SK-N-SH (cell line): ENCODE measurements around the gene PDGFB. TPM values are rescaled to one million over a fixed set of nuclear protein-coding genes. Genes with fewer than 3 reads are reported as not detected.

ENCODE experiments used
- CTCF ChIA-PET: fragments of 300-600, 350-600 bp; formaldehyde crosslinking; extraction: SDS; loops from one replicate; lab custom pipeline; 2021; lab: Yijun Ruan, JAX
- POLR2A ChIA-PET: fragments of 350-600 bp; sonication (Branson Sonifier 250); formaldehyde crosslinking; extraction: SDS; loops from one replicate; lab custom pipeline; 2020; ENCODE audit warnings: antibody characterized with exemption, inconsistent platforms; lab: Yijun Ruan, JAX
- DNase-seq: peaks from one replicate; pipeline ENCODE4 v3.0.0; 2012
- H2AFZ ChIP-seq: fragments of 200-600 bp; sonication (generic); 2 replicates; pipeline ENCODE4 v1.8.1; 2016; ENCODE audit warnings: antibody characterized with exemption, mild to moderate bottlenecking, low read depth
- H3F3A ChIP-seq: fragments of 200-600 bp; sonication (generic); replicated peaks from 2 replicates; pipeline ENCODE3; 2016; ENCODE audit warnings: antibody characterized with exemption, mild to moderate bottlenecking; ENCODE audit not compliant: insufficient read depth
- H3K27ac ChIP-seq, 2 experiments: fragments of 200-500 bp in 1 of 2; fragments of 200-600 bp in 1 of 2; sonication (Bioruptor generic) in 1 of 2; sonication (generic), shearing (Covaris generic) in 1 of 2; 2 replicates each; pipeline versions ENCODE4 v1.5.1 to v1.6.1; 2014 to 2016; ENCODE audit warnings: low read depth in 2 of 2, inconsistent platforms in 1 of 2, low read length in 1 of 2, mild to moderate bottlenecking in 1 of 2, mixed read lengths in 1 of 2
- H3K27me3 ChIP-seq: fragments of 200-600 bp; sonication (generic), shearing (Covaris generic); 2 replicates; pipeline ENCODE4 v1.6.1; 2016; ENCODE audit warnings: mixed run types; ENCODE audit not compliant: insufficient read depth
- H3K36me3 ChIP-seq, 2 experiments: fragments of 200-500 bp in 1 of 2; fragments of 200-600 bp in 1 of 2; sonication (Bioruptor generic) in 1 of 2; sonication (generic) in 1 of 2; replicated peaks in 1 of 2; 2 replicates each; pipeline versions ENCODE3 to v1.5.1; 2014 to 2016; ENCODE audit warnings: low read length in 1 of 2, mild to moderate bottlenecking in 1 of 2; ENCODE audit not compliant: insufficient read depth in 2 of 2, control insufficient read depth in 1 of 2
- H3K4me1 ChIP-seq, 2 experiments: fragments of 200-500 bp in 1 of 2; fragments of 200-600 bp in 1 of 2; sonication (Bioruptor generic) in 1 of 2; sonication (generic), shearing (Covaris generic) in 1 of 2; 2 replicates each; pipeline versions ENCODE4 v1.5.1 to v1.6.1; 2014 to 2016; ENCODE audit warnings: low read depth in 1 of 2, low read length in 1 of 2, mixed run types in 1 of 2; ENCODE audit not compliant: insufficient read depth in 2 of 2, control insufficient read depth in 1 of 2
- H3K4me2 ChIP-seq: fragments of 200-600 bp; sonication (generic), shearing (Covaris generic); 2 replicates; pipeline ENCODE4 v1.6.1; 2017; ENCODE audit warnings: mixed run types
- H3K4me3 ChIP-seq, 2 experiments: fragments of 200-500 bp in 1 of 2; fragments of 200-600 bp in 1 of 2; sonication (Bioruptor generic) in 1 of 2; sonication (generic), shearing (Covaris generic) in 1 of 2; 2 replicates each; pipeline versions ENCODE4 v1.5.1 to v1.8.1; 2014 to 2016; ENCODE audit warnings: low read depth in 2 of 2, inconsistent platforms in 1 of 2, low read length in 1 of 2, mild to moderate bottlenecking in 1 of 2, mixed read lengths in 1 of 2, moderate library complexity in 1 of 2
- H3K79me2 ChIP-seq: fragments of 200-600 bp; sonication (generic); 2 replicates; pipeline ENCODE4 v1.8.1; 2017; ENCODE audit warnings: mild to moderate bottlenecking; ENCODE audit not compliant: insufficient read depth
- H3K9ac ChIP-seq: fragments of 200-600 bp; sonication (generic); 2 replicates; pipeline ENCODE4 v1.6.1; 2017; ENCODE audit warnings: mixed run types
- H3K9me2 ChIP-seq: fragments of 200-600 bp; sonication (generic); 2 replicates; pipeline ENCODE4 v1.6.1; 2017; ENCODE audit warnings: mixed run types
- H3K9me3 ChIP-seq: fragments of 200-600 bp; sonication (generic); 2 replicates; pipeline ENCODE4 v1.6.1; 2017; ENCODE audit warnings: mixed run types, mild to moderate bottlenecking, moderate library complexity
- H4K20me1 ChIP-seq: fragments of 200-600 bp; sonication (generic); 2 replicates; pipeline ENCODE4 v1.6.1; 2017; ENCODE audit warnings: mild to moderate bottlenecking, mixed run types; ENCODE audit not compliant: insufficient read depth
- CHD2 ChIP-seq: fragments of 150-350 bp; IDR thresholded peaks from 2 replicates; pipeline ENCODE4 v1.6.1; 2018; ENCODE audit warnings: low read length; ENCODE audit not compliant: partially characterized antibody
- ELF1 ChIP-seq: IDR thresholded peaks from 2 replicates; pipeline ENCODE4 v1.4.0; 2012
- EP300 ChIP-seq, 2 experiments: IDR thresholded peaks; 2 replicates each; pipeline versions ENCODE4 v1.4.0 to v1.6.1; 2012; ENCODE audit warnings: borderline replicate concordance in 1 of 2, low read depth in 1 of 2, low read length in 1 of 2
- EZH2phosphoT487 ChIP-seq: fragments of 200-600 bp; sonication (generic); IDR thresholded peaks from 2 replicates; pipeline ENCODE4 v1.6.1; 2017; ENCODE audit warnings: low read depth, mixed run types, mild to moderate bottlenecking, antibody characterized with exemption, moderate library complexity, borderline replicate concordance
- FOSL2 ChIP-seq: IDR thresholded peaks from 2 replicates; pipeline ENCODE4 v1.4.0; 2012; ENCODE audit warnings: low read depth, mild to moderate bottlenecking, moderate library complexity, borderline replicate concordance
- FOXJ3 ChIP-seq: sonication (generic); formaldehyde crosslinking; IDR thresholded peaks from 2 replicates; pipeline ENCODE4 v1.5.1; 2020; ENCODE audit warnings: mild to moderate bottlenecking, missing genetic modification reagents
- GATA2 ChIP-seq: sonication (generic); formaldehyde crosslinking; IDR thresholded peaks from 2 replicates; pipeline ENCODE4 v1.5.0; 2020; ENCODE audit warnings: mild to moderate bottlenecking, missing genetic modification reagents
- JUND ChIP-seq: IDR thresholded peaks from 2 replicates; pipeline ENCODE4 v1.4.0; 2012
- NFIC ChIP-seq: IDR thresholded peaks from 2 replicates; pipeline ENCODE4 v1.4.0; 2012; ENCODE audit warnings: borderline replicate concordance
- NRF1 ChIP-seq: IDR thresholded peaks from 2 replicates; pipeline ENCODE4 v1.6.1; 2012; ENCODE audit warnings: low read depth, mild to moderate bottlenecking, low read length
- RFX5 ChIP-seq: IDR thresholded peaks from 2 replicates; pipeline ENCODE4 v1.6.1; 2012; ENCODE audit warnings: mild to moderate bottlenecking, improper control_type of control experiment, low read length
- RXRA ChIP-seq: IDR thresholded peaks from 2 replicates; pipeline ENCODE4 v1.4.0; 2012; ENCODE audit warnings: low read depth, mild to moderate bottlenecking, borderline replicate concordance
- SMC3 ChIP-seq: IDR thresholded peaks from 2 replicates; pipeline ENCODE4 v1.6.1; 2012; ENCODE audit warnings: low read depth, low read length, improper control_type of control experiment
- TAF1 ChIP-seq: IDR thresholded peaks from 2 replicates; pipeline ENCODE4 v1.6.1; 2012; ENCODE audit warnings: low read depth, mild to moderate bottlenecking, low read length, moderate library complexity, borderline replicate concordance
- TCF12 ChIP-seq: IDR thresholded peaks from 2 replicates; pipeline ENCODE4 v1.4.0; 2012
- TEAD4 ChIP-seq: IDR thresholded peaks from 2 replicates; pipeline ENCODE4 v1.4.0; 2012; ENCODE audit warnings: mild to moderate bottlenecking, borderline replicate concordance; ENCODE audit not compliant: insufficient read depth
- YY1 ChIP-seq: IDR thresholded peaks from 2 replicates; pipeline ENCODE4 v1.4.0; 2012; ENCODE audit warnings: low read depth, mild to moderate bottlenecking
- WGBS: methylation state at CpG from one replicate; pipeline ENCODE4 v1.1.6; 2017; ENCODE audit warnings: low lambda C conversion rate; 5-methylcytosine and 5-hydroxymethylcytosine counted together
- polyA plus RNA-seq, 3 experiments: library from polyadenylated mRNA; depleted of rRNA; stranded (reverse); fragments of >200 nt; gene quantifications; 2 replicates each; pipeline ENCODE4 v1.2.3, GENCODE V29; 2012
- TF ChIP-seq, protein P1 (sequence below): IDR thresholded peaks from 2 replicates; pipeline ENCODE4 v1.4.0; 2012; ENCODE audit warnings: low read depth, borderline replicate concordance

Gene PDGFB
- polyA plus RNA-seq, 1 of the 3 experiments (the other 2 are of a cell fraction) = 0.44 TPM

DNA sequence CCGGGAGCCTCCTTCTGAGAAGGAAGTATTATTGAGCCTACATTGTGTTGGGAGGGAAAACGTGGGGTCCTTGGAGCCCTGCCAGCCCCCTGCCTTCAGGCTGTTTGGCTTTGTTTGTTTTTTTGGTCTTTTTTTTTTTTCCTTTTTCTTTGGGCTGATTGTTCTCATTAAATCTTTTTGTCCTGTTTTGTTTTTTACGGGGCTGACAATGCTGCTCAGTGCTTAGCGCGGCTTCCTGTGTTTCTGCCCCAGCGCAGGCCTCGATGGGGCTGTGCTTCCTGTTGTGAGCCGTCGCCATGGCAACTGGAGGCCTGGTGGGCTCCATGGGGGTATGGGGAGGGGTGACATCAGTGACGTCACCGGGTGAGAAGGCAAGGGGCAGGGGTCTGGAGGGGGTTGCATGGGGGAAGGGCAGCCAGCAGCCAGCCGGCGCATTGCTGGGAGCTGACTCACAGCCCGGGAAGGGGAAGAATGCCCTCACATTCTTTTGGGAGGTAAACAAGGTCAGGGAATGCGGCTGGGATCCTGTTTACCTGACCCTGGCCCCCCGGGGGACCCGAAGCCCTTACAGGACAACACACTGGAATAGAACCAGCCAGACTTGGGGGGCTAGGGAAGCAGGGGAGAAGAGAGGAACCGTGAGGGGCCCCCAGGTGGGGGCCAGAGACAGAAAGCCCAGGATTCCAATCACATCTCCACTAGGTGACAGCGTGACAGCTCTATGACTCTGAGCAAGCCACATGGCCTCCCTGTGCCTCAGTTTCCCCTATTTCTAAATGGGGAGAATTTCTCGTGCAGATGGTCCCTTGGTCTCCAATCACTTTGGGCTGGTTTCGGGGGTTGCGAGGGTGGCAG is 70.1 kb downstream of the PDGFB start:
- Histone ChIP-seq H3K9ac (peak overlapping the region; percentile 51), H3K79me2 (no peaks in the 10 kb centered on the region), H3F3A (peaks cover 4% of the 10 kb centered on the region), H3K27me3 (no peaks in the 10 kb centered on the region), H3K36me3 (no peaks in the 10 kb centered on the region), H3K4me3 (no peak overlapping the region), H3K4me2 (peak overlapping the region; percentile 50), H3K9me3 (no peaks in the 10 kb centered on the region), H3K27ac (peak overlapping the region in 1 of 2 experiments; percentile 67; a peak in 2 of 4 replicates), H3K4me1 (peaks cover 4 to 9% of the 10 kb centered on the region in 2 experiments; a peak in 2 of 4 replicates), H2AFZ (no peak overlapping the region), H3K9me2 (no peaks in the 10 kb centered on the region), H4K20me1 (no peaks in the 10 kb centered on the region)
- WGBS = 12% methylated on average over 15 of the region's 22 CpGs
- CTCF ChIA-PET = no interaction called here
- peak; percentile 73 for DNase-seq
- POLR2A ChIA-PET = no interaction called here
- TF ChIP-seq JUND (peak; percentile 82), RFX5 (no peak), TCF12 (peak; percentile 71; the same call in 1 of the 2 replicates), NFIC (peak; percentile 15; the same call in 1 of the 2 replicates), EZH2phosphoT487 (no peak), TEAD4 (peak; percentile 91), FOSL2 (peak; percentile 66; the same call in 1 of the 2 replicates), FOXJ3 (CRISPR knock-in tag) (no peak), CHD2 (no peak), YY1 (no peak), NRF1 (no peak), EP300 (IDR thresholded peaks at IDR 0.05; ENCODE audit: borderline replicate concordance in 1 of 2, low read depth in 1 of 2, low read length in 1 of 2) (peak in 1 of 2 experiments; percentile 58; a peak in 1 of 4 replicates), RXRA (peak; percentile 87), SMC3 (no peak), TAF1 (no peak), ELF1 (peak; percentile 43; the same call in 1 of the 2 replicates), GATA2 (CRISPR knock-in tag) (no peak)
- TF ChIP-seq, protein P1, sequence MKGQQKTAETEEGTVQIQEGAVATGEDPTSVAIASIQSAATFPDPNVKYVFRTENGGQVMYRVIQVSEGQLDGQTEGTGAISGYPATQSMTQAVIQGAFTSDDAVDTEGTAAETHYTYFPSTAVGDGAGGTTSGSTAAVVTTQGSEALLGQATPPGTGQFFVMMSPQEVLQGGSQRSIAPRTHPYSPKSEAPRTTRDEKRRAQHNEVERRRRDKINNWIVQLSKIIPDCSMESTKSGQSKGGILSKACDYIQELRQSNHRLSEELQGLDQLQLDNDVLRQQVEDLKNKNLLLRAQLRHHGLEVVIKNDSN = no peak
